AG04450 (cell line): Measurements from ENCODE around the gene KIFC3. TPM values are rescaled to one million over a fixed set of nuclear protein-coding genes. Genes with fewer than 3 reads are reported as not detected.
A peak's percentile ranks its signal among the peaks of the same experiment; 100 is the strongest.
"Not testable (repeated sequence)": the region's sequence is repeated elsewhere in the genome, so short reads cannot be mapped to it uniquely, and the experiment has no call there.

Source experiments
- CTCF ChIA-PET: fragments of 300-600, 350-600 bp; formaldehyde crosslinking; extraction: SDS; loops from one replicate; lab custom pipeline; 2022; ENCODE audit warnings: antibody characterized with exemption, inconsistent platforms; lab: Charles Lee
- POLR2A ChIA-PET: fragments of 350-600 bp; formaldehyde crosslinking; extraction: SDS; loops from one replicate; lab custom pipeline; 2021; ENCODE audit warnings: antibody characterized with exemption, inconsistent platforms; lab: Yijun Ruan, JAX
- DNase-seq: peaks from one replicate; pipeline ENCODE4 v3.0.0-alpha.2; 2011; ENCODE audit warnings: low read depth, low spot score
- H3K27ac ChIP-seq: one replicate; pipeline ENCODE4 v1.5.1; 2012; ENCODE audit warnings: low read depth, low read length, control low read depth
- H3K27me3 ChIP-seq: one replicate; pipeline ENCODE4 v1.6.0; 2012; ENCODE audit warnings: low read length; ENCODE audit not compliant: control insufficient read depth, insufficient read depth
- H3K4me3 ChIP-seq: 2 replicates; pipeline ENCODE4 v1.5.1; 2011; ENCODE audit warnings: mild to moderate bottlenecking, low read depth, low read length, control low read depth
- H3K9me3 ChIP-seq: 2 replicates; pipeline ENCODE4 v1.5.1; 2012; ENCODE audit warnings: low read length; ENCODE audit not compliant: control insufficient read depth, insufficient read depth
- CTCF ChIP-seq: IDR thresholded peaks from 2 replicates; pipeline ENCODE4 v1.5.1; 2011; ENCODE audit warnings: low read depth, low read length, control low read depth, inconsistent platforms
- polyA plus RNA-seq: library from polyadenylated mRNA; depleted of rRNA; stranded (reverse); fragments of >200 nt; gene quantifications from 2 replicates; pipeline ENCODE4 v1.2.3, GENCODE V29; 2011

KIFC3 gene
- polyA plus RNA-seq, 1 experiment: 24.4 TPM

GRCh38 chr16:57781741-57782606, 20.3 kb downstream of the KIFC3 start:
- H3K9me3 ChIP-seq: no peaks in the 10 kb centered on the region
- DNase-seq: no peak
- TF ChIP-seq CTCF: no peak
- no peaks in the 10 kb centered on the region for H3K27me3 ChIP-seq
- no peak overlapping the region for H3K27ac ChIP-seq
- H3K4me3 ChIP-seq: no peak overlapping the region
- ChIA-PET CTCF (interaction anchor here (0.6 to 1.3 kb wide), 2 partner anchors 11 to 134 kb away, joined by 4 read pairs; no protein-coding TSS in a partner anchor), POLR2A (no interaction called here)

GRCh38 chr16:57781349-57781740, 20.9 kb downstream of the KIFC3 start:
- ChIA-PET CTCF (interaction anchor here (1.3 kb wide), 1 partner anchor 133 kb away, joined by 4 read pairs; no protein-coding TSS in a partner anchor), POLR2A (no interaction called here)
- no peak for DNase-seq
- no peaks in the 10 kb centered on the region for H3K9me3 ChIP-seq
- H3K27me3 ChIP-seq: no peaks in the 10 kb centered on the region
- H3K4me3 ChIP-seq: no peak overlapping the region
- H3K27ac ChIP-seq: no peak overlapping the region
- TF ChIP-seq CTCF: no peak

- H3K27me3 ChIP-seq, POLR2A ChIA-PET, DNase-seq, H3K4me3 ChIP-seq, H3K27ac ChIP-seq, H3K9me3 ChIP-seq, CTCF ChIA-PET: not testable (repeated sequence)
Observed at GRCh38 chr16:57779836-57780235, 22.5 kb downstream of the KIFC3 start.

- H3K27ac ChIP-seq: no peak overlapping the region
- DNase-seq: no peak
- POLR2A ChIA-PET: interaction anchor here (1.3 kb wide), 1 partner anchor 9 kb away, joined by 3 read pairs; no protein-coding TSS in a partner anchor
- no peaks in the 10 kb centered on the region for H3K9me3 ChIP-seq
- H3K27me3 ChIP-seq: no peaks in the 10 kb centered on the region
- CTCF ChIA-PET: interaction anchor here (0.6 kb wide), 1 partner anchor 142 kb away, joined by 4 read pairs; no protein-coding TSS in a partner anchor
- TF ChIP-seq CTCF: no peak
- no peak overlapping the region for H3K4me3 ChIP-seq
Observed at GRCh38 chr16:57778658-57779057, 23.6 kb downstream of the KIFC3 start.

GRCh38 chr16:57775661-57776469, 26.4 kb downstream of the KIFC3 start:
- ChIA-PET POLR2A (no interaction called here), CTCF (no interaction called here)
- no peak for DNase-seq
- H3K27me3 ChIP-seq: no peaks in the 10 kb centered on the region
- no peak overlapping the region for H3K27ac ChIP-seq
- no peak overlapping the region for H3K4me3 ChIP-seq
- H3K9me3 ChIP-seq: no peaks in the 10 kb centered on the region
- peak; percentile 23 for TF ChIP-seq CTCF
